Astrocyte of the spinal cord (primary cell): ENCODE results near the gene DUS1L.

Experiments
- DNase-seq: peaks from one replicate; pipeline ENCODE4 v3.0.0; 2011; ENCODE audit warnings: low read depth, low spot score
- H3K4me3 ChIP-seq: 2 replicates; pipeline ENCODE4 v1.5.1; 2011; ENCODE audit warnings: low read depth, mild to moderate bottlenecking, low read length, moderate library complexity
- CTCF ChIP-seq: IDR thresholded peaks from 2 replicates; pipeline ENCODE4 v1.5.1; 2012; ENCODE audit warnings: low read depth, mild to moderate bottlenecking, low read length, inconsistent platforms
- in situ Hi-C: cut with HindIII; loops from 2 replicates; pipeline ENCODE4 v1.10.0; 2017; ENCODE audit warnings: low sequenced_read_pairs

Gene DUS1L

DNA sequence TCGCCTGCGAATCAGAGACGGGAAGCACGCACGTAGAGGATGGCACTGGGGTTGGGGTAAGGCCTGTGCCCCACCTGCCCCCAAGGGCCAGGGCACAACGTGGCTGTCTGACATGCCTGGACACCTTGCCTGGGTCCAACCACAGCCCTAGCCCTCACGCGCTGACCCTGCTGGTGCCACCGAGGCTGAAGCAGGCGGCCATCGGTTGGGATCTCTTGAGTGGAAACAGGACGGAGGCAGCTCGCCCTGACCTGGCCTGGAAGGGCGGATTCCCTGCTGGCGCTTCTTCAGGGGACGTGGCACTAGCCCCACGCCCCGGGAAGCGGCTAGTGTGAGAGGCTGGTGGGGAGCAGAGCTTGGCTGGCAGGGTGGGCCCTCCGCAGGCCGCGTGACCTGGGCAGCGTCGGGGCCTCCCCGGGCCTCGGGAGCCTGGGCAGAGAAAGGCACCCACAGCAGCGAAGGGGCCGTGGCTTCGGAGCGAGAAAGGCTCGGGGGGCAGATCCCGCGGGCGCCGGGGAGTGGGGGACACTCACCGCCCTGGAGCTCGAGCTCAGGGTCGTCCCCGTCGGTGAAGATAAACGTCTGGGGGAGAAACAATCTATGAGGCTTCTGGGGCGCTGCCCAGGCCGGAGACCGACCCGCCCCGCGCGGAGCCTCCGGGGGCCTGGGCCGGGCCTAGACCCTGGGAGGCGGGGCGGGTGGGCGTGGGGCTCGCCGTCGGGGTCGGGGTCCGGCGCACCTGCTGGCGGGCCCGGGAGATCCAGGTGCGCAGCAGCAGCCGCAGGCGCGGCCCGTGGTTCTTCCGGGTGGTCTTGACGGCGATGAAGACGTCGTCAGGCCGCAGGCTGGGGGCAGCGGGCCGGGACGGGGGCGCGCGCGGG, 14.6 kb downstream of the DUS1L start:
- H3K4me3 ChIP-seq, result peak overlapping the region; percentile 76
- TF ChIP-seq CTCF, result no peak
- DNase-seq, result no peak
- in situ Hi-C loops, result no loop called here

- no peak for TF ChIP-seq CTCF
- H3K4me3 ChIP-seq, result peak overlapping the region; percentile 76
- no peak for DNase-seq
- in situ Hi-C loops, result no loop called here
Observed at GRCh38 chr17:82050152-82050760, 15.3 kb downstream of the DUS1L start.

DNA sequence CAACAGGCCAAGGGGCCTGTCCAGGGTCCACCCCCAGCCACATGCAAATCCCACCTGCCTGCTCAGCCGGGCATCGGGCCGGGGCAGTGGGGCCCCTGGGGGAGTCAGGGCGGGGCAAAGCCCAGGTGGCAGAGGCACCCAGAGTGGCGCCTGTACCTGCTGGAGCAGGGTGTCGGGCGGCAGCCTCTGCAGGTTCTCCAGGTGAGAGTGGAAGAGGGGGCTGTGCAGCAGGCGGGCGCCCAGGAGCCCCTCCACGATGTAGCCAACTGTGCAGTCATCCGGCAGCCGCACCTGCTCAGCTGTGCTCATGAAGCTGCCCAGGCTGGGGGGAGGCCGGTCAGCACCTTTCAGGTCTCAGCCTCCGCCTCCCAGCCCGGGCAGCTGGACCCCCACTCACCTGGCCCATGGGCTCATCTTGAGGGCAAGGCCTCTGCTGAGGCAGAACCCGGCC, 16.1 kb downstream of the DUS1L start:
- DNase-seq, result no peak
- no peak for TF ChIP-seq CTCF
- no peak overlapping the region for H3K4me3 ChIP-seq
- in situ Hi-C loops, result no loop called here

- H3K4me3 ChIP-seq, result no peak overlapping the region
- no peak for DNase-seq
- in situ Hi-C loops, result no loop called here
- TF ChIP-seq CTCF, result no peak
Observed at GRCh38 chr17:82049106-82049505, 16.5 kb downstream of the DUS1L start.

GRCh38 chr17:82048571-82048971, 17.0 kb downstream of the DUS1L start:
- no peak for DNase-seq
- TF ChIP-seq CTCF, result no peak
- in situ Hi-C loops, result no loop called here

GRCh38 chr17:82047914-82048570, 17.6 kb downstream of the DUS1L start:
- DNase-seq, result no peak
- TF ChIP-seq CTCF, result no peak
- in situ Hi-C loops, result no loop called here
- no peak overlapping the region for H3K4me3 ChIP-seq

More at GRCh38 chr17:82048571-82048971, 17.0 kb downstream of the DUS1L start:
- no peak overlapping the region for H3K4me3 ChIP-seq
